ENCODE results near the gene C3orf80.

Gene C3orf80

GRCh38 chr3:160257606-160258005 lies 32.4 kb downstream of the C3orf80 start:
- TF ChIP-seq CTCF (IDR thresholded peaks at IDR 0.05; ENCODE audit: borderline replicate concordance, insufficient read depth, low read depth, low read length), result no peak
- H3K4me3 ChIP-seq (ENCODE audit: low read depth, low read length), result no peak overlapping the region

- no peak for TF ChIP-seq CTCF (IDR thresholded peaks at IDR 0.05; ENCODE audit: borderline replicate concordance, insufficient read depth, low read depth, low read length)
- H3K4me3 ChIP-seq (ENCODE audit: low read depth, low read length), result no peak overlapping the region
Observed at GRCh38 chr3:160259589-160259988, 34.4 kb downstream of the C3orf80 start.

GRCh38 chr3:160260587-160261270 lies 35.5 kb downstream of the C3orf80 start:
- H3K4me3 ChIP-seq (ENCODE audit: low read depth, low read length), result no peak overlapping the region
- TF ChIP-seq CTCF (IDR thresholded peaks at IDR 0.05; ENCODE audit: borderline replicate concordance, insufficient read depth, low read depth, low read length), result no peak

GRCh38 chr3:160265088-160265487 lies 39.9 kb downstream of the C3orf80 start:
- TF ChIP-seq CTCF (IDR thresholded peaks at IDR 0.05; ENCODE audit: borderline replicate concordance, insufficient read depth, low read depth, low read length), result no peak
- no peak overlapping the region for H3K4me3 ChIP-seq (ENCODE audit: low read depth, low read length)
